ENCODE results near the gene TMEM131. TPM values are rescaled to one million over a fixed set of nuclear protein-coding genes. Genes with fewer than 3 reads are reported as not detected.

The TMEM131 gene
- polyA plus RNA-seq, 3 donors, result 7.0 to 23.6 (median 8.2) TPM

DNA sequence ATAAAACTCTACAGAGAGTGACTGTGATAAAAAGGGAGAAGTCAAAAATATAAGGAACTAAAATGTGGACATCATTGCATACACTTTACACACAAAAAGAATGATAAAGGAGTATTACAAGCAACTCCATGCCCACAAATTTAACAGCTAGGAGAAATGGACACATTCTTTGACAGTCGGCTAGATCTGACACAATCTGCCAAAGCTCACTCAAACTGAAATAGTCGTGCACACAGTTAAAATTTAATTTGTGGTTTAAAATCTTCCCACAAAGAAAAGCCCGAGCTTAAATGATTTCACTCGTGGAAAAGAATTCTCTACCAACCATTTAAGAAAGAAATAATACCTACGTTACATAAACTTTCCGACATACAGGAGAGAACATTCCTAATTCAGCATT lies 149.9 kb downstream of the TMEM131 start:
- Histone ChIP-seq H3K9ac (ENCODE audit: insufficient read depth, low read length, poor library complexity, severe bottlenecking) (no peak overlapping the region), H3K27me3 (ENCODE audit: control insufficient read depth in 2 of 2, insufficient read depth in 2 of 2, low read length in 2 of 2) (no peaks in the 10 kb centered on the region), H3K4me1 (ENCODE audit: control insufficient read depth in 1 of 2, insufficient read depth in 2 of 2, low read length in 2 of 2) (peaks cover 0 to 3% of the 10 kb centered on the region in 2 donors), H3K79me2 (ENCODE audit: insufficient read depth, low read length) (peaks cover 8% of the 10 kb centered on the region), H2AFZ (ENCODE audit: insufficient read depth, low read depth, low read length, poor library complexity, severe bottlenecking) (no peak overlapping the region), H3K27ac (ENCODE audit: low read depth in 1 of 2, low read length in 2 of 2) (no peak overlapping the region), H3K9me3 (replicated peaks in 1 of 2; ENCODE audit: control insufficient read depth in 1 of 2, insufficient read depth in 1 of 2, low read length in 2 of 2) (no peaks in the 10 kb centered on the region), H4K20me1 (ENCODE audit: insufficient read depth, low read length) (peaks cover 76% of the 10 kb centered on the region), H3K4me2 (replicated peaks; ENCODE audit: extremely low read depth, low read length, poor library complexity, severe bottlenecking) (no peak overlapping the region), H3K36me3 (replicated peaks in 1 of 2; ENCODE audit: control insufficient read depth in 1 of 2, insufficient read depth in 2 of 2, low read length in 2 of 2) (peaks cover 11 to 32% of the 10 kb centered on the region in 2 donors), H3K4me3 (replicated peaks in 1 of 3; ENCODE audit: low read depth in 2 of 3, low read length in 3 of 3) (no peak overlapping the region)
- Mint-ChIP-seq H3K27me3 (ENCODE audit: low read depth in 3 of 3) (no peaks in the 10 kb centered on the region), H3K9me3 (no peaks in the 10 kb centered on the region), H3K27ac (peak overlapping the region in 1 of 7 donors; percentile 47), H3K4me3 (no peak overlapping the region), H3K4me1 (peaks cover 13% of the 10 kb centered on the region), H3K36me3 (peaks cover 23 to 39% of the 10 kb centered on the region in 2 donors)
- DNase-seq, result no peak
- intact Hi-C loops (cut with micrococcal nuclease), result no loop called here
- TF ChIP-seq, protein P1, sequence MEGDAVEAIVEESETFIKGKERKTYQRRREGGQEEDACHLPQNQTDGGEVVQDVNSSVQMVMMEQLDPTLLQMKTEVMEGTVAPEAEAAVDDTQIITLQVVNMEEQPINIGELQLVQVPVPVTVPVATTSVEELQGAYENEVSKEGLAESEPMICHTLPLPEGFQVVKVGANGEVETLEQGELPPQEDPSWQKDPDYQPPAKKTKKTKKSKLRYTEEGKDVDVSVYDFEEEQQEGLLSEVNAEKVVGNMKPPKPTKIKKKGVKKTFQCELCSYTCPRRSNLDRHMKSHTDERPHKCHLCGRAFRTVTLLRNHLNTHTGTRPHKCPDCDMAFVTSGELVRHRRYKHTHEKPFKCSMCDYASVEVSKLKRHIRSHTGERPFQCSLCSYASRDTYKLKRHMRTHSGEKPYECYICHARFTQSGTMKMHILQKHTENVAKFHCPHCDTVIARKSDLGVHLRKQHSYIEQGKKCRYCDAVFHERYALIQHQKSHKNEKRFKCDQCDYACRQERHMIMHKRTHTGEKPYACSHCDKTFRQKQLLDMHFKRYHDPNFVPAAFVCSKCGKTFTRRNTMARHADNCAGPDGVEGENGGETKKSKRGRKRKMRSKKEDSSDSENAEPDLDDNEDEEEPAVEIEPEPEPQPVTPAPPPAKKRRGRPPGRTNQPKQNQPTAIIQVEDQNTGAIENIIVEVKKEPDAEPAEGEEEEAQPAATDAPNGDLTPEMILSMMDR (IDR thresholded peaks at IDR 0.05), result no peak
- WGBS (ENCODE audit: insufficient coverage), result 83% methylated on average over 1 of the region's 6 CpGs

DNA sequence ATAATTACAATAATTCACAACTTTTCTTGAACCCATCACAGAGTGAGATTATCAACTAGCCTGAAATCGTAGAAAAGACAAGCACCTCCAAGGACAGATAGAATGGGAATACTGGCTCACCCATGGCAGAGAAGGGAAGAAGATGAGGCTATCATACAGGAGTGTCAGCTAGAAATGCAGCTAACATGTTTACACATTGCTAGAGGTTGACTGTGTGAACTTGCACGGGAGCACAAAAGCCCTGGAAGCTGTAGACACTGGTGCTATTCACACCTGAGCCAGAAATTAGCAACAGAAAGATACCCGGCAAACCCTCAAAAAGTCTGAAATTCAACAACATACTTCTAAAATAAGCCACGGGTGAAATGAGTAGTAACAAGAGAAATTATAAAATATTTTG lies 150.6 kb downstream of the TMEM131 start:
- no peak overlapping the region for H3K4me3 ChIP-seq (replicated peaks in 1 of 3; ENCODE audit: low read depth in 2 of 3, low read length in 3 of 3)
- H3K27ac Mint-ChIP-seq, result peak overlapping the region in 2 of 7 donors; percentile 47 to 55
- H3K4me2 ChIP-seq (replicated peaks; ENCODE audit: extremely low read depth, low read length, poor library complexity, severe bottlenecking), result no peak overlapping the region
- intact Hi-C loops (cut with micrococcal nuclease), result no loop called here
- peaks cover 77% of the 10 kb centered on the region for H4K20me1 ChIP-seq (ENCODE audit: insufficient read depth, low read length)
- peaks cover 28 to 41% of the 10 kb centered on the region in 2 donors for H3K36me3 Mint-ChIP-seq
- no peak overlapping the region for H3K27ac ChIP-seq (ENCODE audit: low read depth in 1 of 2, low read length in 2 of 2)
- H3K36me3 ChIP-seq (replicated peaks in 1 of 2; ENCODE audit: control insufficient read depth in 1 of 2, insufficient read depth in 2 of 2, low read length in 2 of 2), result peaks cover 18 to 36% of the 10 kb centered on the region in 2 donors
- TF ChIP-seq, protein P1 (IDR thresholded peaks at IDR 0.05), result no peak
- no peak overlapping the region for H3K9ac ChIP-seq (ENCODE audit: insufficient read depth, low read length, poor library complexity, severe bottlenecking)
- H2AFZ ChIP-seq (ENCODE audit: insufficient read depth, low read depth, low read length, poor library complexity, severe bottlenecking), result no peak overlapping the region
- DNase-seq, result no peak
- H3K9me3 Mint-ChIP-seq, result no peaks in the 10 kb centered on the region
- H3K4me3 Mint-ChIP-seq, result no peak overlapping the region
- peaks cover 13% of the 10 kb centered on the region for H3K4me1 Mint-ChIP-seq
- no peaks in the 10 kb centered on the region for H3K9me3 ChIP-seq (replicated peaks in 1 of 2; ENCODE audit: control insufficient read depth in 1 of 2, insufficient read depth in 1 of 2, low read length in 2 of 2)
- H3K27me3 ChIP-seq (ENCODE audit: control insufficient read depth in 2 of 2, insufficient read depth in 2 of 2, low read length in 2 of 2), result no peaks in the 10 kb centered on the region
- H3K4me1 ChIP-seq (ENCODE audit: control insufficient read depth in 1 of 2, insufficient read depth in 2 of 2, low read length in 2 of 2), result peaks cover 0 to 3% of the 10 kb centered on the region in 2 donors
- H3K27me3 Mint-ChIP-seq (ENCODE audit: low read depth in 3 of 3), result no peaks in the 10 kb centered on the region
- H3K79me2 ChIP-seq (ENCODE audit: insufficient read depth, low read length), result peaks cover 8% of the 10 kb centered on the region
- 100% methylated on average over 1 of the region's 4 CpGs for WGBS (ENCODE audit: insufficient coverage)
